AG09309 (cell line): Measurements from ENCODE around the gene EXD3.
"Not testable (repeated sequence)": the region's sequence is repeated elsewhere in the genome, so short reads cannot be mapped to it uniquely, and the experiment has no call there.

ENCODE experiments used
- DNase-seq: peaks from one replicate; pipeline ENCODE4 v3.0.0-alpha.2; 2010; ENCODE audit warnings: low read depth
- H3K4me3 ChIP-seq: 2 replicates; pipeline ENCODE4 v1.5.1; 2011; ENCODE audit warnings: mild to moderate bottlenecking, low read depth, low read length, moderate library complexity; ENCODE audit not compliant: control insufficient read depth
- TF ChIP-seq, protein P1 (sequence below): IDR thresholded peaks from 2 replicates; pipeline ENCODE4 v1.5.1; 2011; ENCODE audit warnings: mild to moderate bottlenecking, low read depth, low read length, inconsistent platforms; ENCODE audit not compliant: insufficient read depth, control insufficient read depth; ENCODE audit errors: missing control alignments

The EXD3 gene

DNA sequence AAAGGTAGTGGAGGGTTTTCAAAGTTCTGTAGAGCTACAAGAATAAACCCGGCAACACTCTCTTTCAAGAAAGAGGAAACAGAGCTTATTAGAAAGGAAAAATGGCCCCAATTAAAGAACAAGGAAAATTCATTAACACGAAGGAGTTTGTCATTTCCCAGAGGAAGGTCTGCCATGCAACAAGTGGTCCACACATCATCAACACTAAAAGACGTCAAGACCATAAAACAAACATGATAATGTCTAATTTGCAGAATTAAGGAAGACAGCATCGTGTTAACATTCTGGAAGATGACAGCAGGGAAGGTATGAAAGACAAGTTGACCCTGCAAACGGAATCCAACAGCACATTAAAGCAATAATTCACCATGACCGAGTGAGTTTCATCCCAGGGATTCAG, 92.3 kb downstream of the EXD3 start:
- DNase-seq = no peak
- H3K4me3 ChIP-seq = no peak overlapping the region
- TF ChIP-seq, protein P1, sequence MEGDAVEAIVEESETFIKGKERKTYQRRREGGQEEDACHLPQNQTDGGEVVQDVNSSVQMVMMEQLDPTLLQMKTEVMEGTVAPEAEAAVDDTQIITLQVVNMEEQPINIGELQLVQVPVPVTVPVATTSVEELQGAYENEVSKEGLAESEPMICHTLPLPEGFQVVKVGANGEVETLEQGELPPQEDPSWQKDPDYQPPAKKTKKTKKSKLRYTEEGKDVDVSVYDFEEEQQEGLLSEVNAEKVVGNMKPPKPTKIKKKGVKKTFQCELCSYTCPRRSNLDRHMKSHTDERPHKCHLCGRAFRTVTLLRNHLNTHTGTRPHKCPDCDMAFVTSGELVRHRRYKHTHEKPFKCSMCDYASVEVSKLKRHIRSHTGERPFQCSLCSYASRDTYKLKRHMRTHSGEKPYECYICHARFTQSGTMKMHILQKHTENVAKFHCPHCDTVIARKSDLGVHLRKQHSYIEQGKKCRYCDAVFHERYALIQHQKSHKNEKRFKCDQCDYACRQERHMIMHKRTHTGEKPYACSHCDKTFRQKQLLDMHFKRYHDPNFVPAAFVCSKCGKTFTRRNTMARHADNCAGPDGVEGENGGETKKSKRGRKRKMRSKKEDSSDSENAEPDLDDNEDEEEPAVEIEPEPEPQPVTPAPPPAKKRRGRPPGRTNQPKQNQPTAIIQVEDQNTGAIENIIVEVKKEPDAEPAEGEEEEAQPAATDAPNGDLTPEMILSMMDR = no peak

- DNase-seq, H3K4me3 ChIP-seq: not testable (repeated sequence)
Measured at GRCh38 chr9:137329590-137329989, 93.4 kb downstream of the EXD3 start.

GRCh38 chr9:137327641-137328550, 95.1 kb downstream of the EXD3 start:
- not testable (repeated sequence) for DNase-seq, H3K4me3 ChIP-seq

GRCh38 chr9:137326445-137327065, 96.4 kb downstream of the EXD3 start:
- no peak for DNase-seq
- H3K4me3 ChIP-seq = no peak overlapping the region
- TF ChIP-seq, protein P1 = no peak

GRCh38 chr9:137325799-137326198, 97.2 kb downstream of the EXD3 start:
- no peak for DNase-seq
- TF ChIP-seq, protein P1 = no peak
- no peak overlapping the region for H3K4me3 ChIP-seq

GRCh38 chr9:137325124-137325523, 97.8 kb downstream of the EXD3 start:
- no peak for DNase-seq
- TF ChIP-seq, protein P1 = no peak
- H3K4me3 ChIP-seq = no peak overlapping the region

GRCh38 chr9:137323531-137324331, 99.2 kb downstream of the EXD3 start:
- H3K4me3 ChIP-seq = no peak overlapping the region
- DNase-seq = no peak
- TF ChIP-seq, protein P1 = no peak
